ENCODE data around the gene KCTD21. TPM values are rescaled to one million over a fixed set of nuclear protein-coding genes. Genes with fewer than 3 reads are reported as not detected.

KCTD21 gene
- polyA plus RNA-seq, 4 donors = 4.1 to 6.5 (median 5.6) TPM

- FAIRE-seq (no peak), DNase-seq (no peak)
- H3K27ac ChIP-seq (ENCODE audit: low read depth in 1 of 3, low read length in 2 of 3) = no peak overlapping the region
- H3K9me3 ChIP-seq (ENCODE audit: control insufficient read depth in 2 of 2, insufficient read depth in 1 of 2, low read depth in 1 of 2, low read length in 1 of 2) = no peaks in the 10 kb centered on the region
- no peaks in the 10 kb centered on the region for H3K27me3 ChIP-seq (ENCODE audit: control insufficient read depth in 3 of 3, insufficient read depth in 3 of 3, low read length in 3 of 3)
- no peak overlapping the region for H3K4me3 ChIP-seq (ENCODE audit: low read depth in 1 of 3, low read length in 3 of 3)
- peaks cover 0 to 4% (median 0%) of the 10 kb centered on the region in 3 donors for H3K36me3 ChIP-seq (ENCODE audit: control insufficient read depth in 3 of 3, insufficient read depth in 2 of 3, low read depth in 1 of 3, low read length in 3 of 3)
- no peaks in the 10 kb centered on the region for H3K4me1 ChIP-seq (ENCODE audit: control insufficient read depth in 3 of 3, insufficient read depth in 2 of 3, low read depth in 1 of 3, low read length in 2 of 3)
Measured at GRCh38 chr11:78151804-78152203, 36.6 kb downstream of the KCTD21 start.

- H3K4me3 ChIP-seq (ENCODE audit: low read depth in 1 of 3, low read length in 3 of 3) = no peak overlapping the region
- no peak for DNase-seq
- no peaks in the 10 kb centered on the region for H3K4me1 ChIP-seq (ENCODE audit: control insufficient read depth in 3 of 3, insufficient read depth in 2 of 3, low read depth in 1 of 3, low read length in 2 of 3)
- H3K27ac ChIP-seq (ENCODE audit: low read depth in 1 of 3, low read length in 2 of 3) = no peak overlapping the region
- no peaks in the 10 kb centered on the region for H3K27me3 ChIP-seq (ENCODE audit: control insufficient read depth in 3 of 3, insufficient read depth in 3 of 3, low read length in 3 of 3)
- no peak for FAIRE-seq
- H3K9me3 ChIP-seq (ENCODE audit: control insufficient read depth in 2 of 2, insufficient read depth in 1 of 2, low read depth in 1 of 2, low read length in 1 of 2) = no peaks in the 10 kb centered on the region
- peaks cover 0 to 2% (median 0%) of the 10 kb centered on the region in 3 donors for H3K36me3 ChIP-seq (ENCODE audit: control insufficient read depth in 3 of 3, insufficient read depth in 2 of 3, low read depth in 1 of 3, low read length in 3 of 3)
Measured at GRCh38 chr11:78150754-78151153, 37.7 kb downstream of the KCTD21 start.

DNA sequence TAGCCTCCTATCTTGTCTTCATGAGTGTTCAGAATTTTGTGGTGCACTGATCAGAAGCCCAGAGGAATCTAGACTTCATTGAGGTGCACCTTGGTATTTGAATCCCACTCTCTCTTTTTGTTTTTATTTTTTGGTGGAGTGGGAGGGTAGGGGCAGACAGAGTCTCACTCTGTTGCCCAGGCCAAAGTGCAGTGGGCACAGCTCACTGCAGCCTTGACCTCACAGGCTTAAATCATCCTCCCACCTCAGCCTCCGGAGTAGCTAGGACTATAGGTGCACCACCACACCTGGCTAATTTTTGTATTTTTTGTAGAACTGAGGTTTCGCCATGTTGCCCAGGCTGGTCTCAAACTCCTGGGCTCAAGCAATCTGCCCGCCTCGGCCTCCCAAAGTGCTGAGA, 38.1 kb downstream of the KCTD21 start:
- DNase-seq (no peak), FAIRE-seq (no peak)
- Histone ChIP-seq H3K9me3 (ENCODE audit: control insufficient read depth in 2 of 2, insufficient read depth in 1 of 2, low read depth in 1 of 2, low read length in 1 of 2) (no peaks in the 10 kb centered on the region), H3K4me3 (ENCODE audit: low read depth in 1 of 3, low read length in 3 of 3) (no peak overlapping the region), H3K27me3 (ENCODE audit: control insufficient read depth in 3 of 3, insufficient read depth in 3 of 3, low read length in 3 of 3) (no peaks in the 10 kb centered on the region), H3K4me1 (ENCODE audit: control insufficient read depth in 3 of 3, insufficient read depth in 2 of 3, low read depth in 1 of 3, low read length in 2 of 3) (no peaks in the 10 kb centered on the region), H3K36me3 (ENCODE audit: control insufficient read depth in 3 of 3, insufficient read depth in 2 of 3, low read depth in 1 of 3, low read length in 3 of 3) (peaks cover 0 to 4% (median 0%) of the 10 kb centered on the region in 3 donors), H3K27ac (ENCODE audit: low read depth in 1 of 3, low read length in 2 of 3) (no peak overlapping the region)
- 86 to 96% (median 95%) methylated on average over 4 of the region's 4 CpGs for WGBS, 3 donors

GRCh38 chr11:78149646-78150045, 38.8 kb downstream of the KCTD21 start:
- Histone ChIP-seq H3K9me3 (ENCODE audit: control insufficient read depth in 2 of 2, insufficient read depth in 1 of 2, low read depth in 1 of 2, low read length in 1 of 2) (no peaks in the 10 kb centered on the region), H3K27me3 (ENCODE audit: control insufficient read depth in 3 of 3, insufficient read depth in 3 of 3, low read length in 3 of 3) (no peaks in the 10 kb centered on the region), H3K36me3 (ENCODE audit: control insufficient read depth in 3 of 3, insufficient read depth in 2 of 3, low read depth in 1 of 3, low read length in 3 of 3) (peaks cover 0 to 4% (median 0%) of the 10 kb centered on the region in 3 donors), H3K27ac (ENCODE audit: low read depth in 1 of 3, low read length in 2 of 3) (no peak overlapping the region), H3K4me3 (ENCODE audit: low read depth in 1 of 3, low read length in 3 of 3) (no peak overlapping the region), H3K4me1 (ENCODE audit: control insufficient read depth in 3 of 3, insufficient read depth in 2 of 3, low read depth in 1 of 3, low read length in 2 of 3) (no peaks in the 10 kb centered on the region)
- DNase-seq = peak in 1 of 2 donors; percentile 10
- FAIRE-seq = no peak
- WGBS, 3 donors = 17 to 39% (median 27%) methylated on average over 1 of the region's 1 CpG

DNA sequence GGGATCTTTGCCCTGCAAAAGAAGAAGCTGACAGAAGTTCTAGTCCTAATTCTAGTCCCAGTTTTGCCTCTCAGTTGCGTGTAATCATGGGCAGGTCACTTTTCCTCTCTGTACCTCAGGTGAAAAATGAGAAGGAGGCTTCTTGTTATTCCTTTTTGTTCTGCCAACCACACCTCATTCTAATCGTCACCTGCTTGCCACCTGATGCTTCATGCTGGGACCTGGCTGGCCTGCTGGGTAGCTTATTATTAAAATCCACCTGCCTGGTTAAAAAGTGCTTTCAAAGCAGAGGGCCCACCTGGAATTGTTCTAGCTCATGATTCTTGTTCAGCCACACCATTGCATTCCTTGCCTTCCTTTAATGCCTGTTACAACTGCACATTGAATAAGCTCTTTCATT, 40.6 kb downstream of the KCTD21 start:
- DNase-seq (no peak), FAIRE-seq (no peak)
- WGBS, 3 donors = 66 to 88% (median 68%) methylated on average over 2 of the region's 2 CpGs
- H3K4me1 ChIP-seq (ENCODE audit: control insufficient read depth in 3 of 3, insufficient read depth in 2 of 3, low read depth in 1 of 3, low read length in 2 of 3) = no peaks in the 10 kb centered on the region
- H3K27ac ChIP-seq (ENCODE audit: low read depth in 1 of 3, low read length in 2 of 3) = no peak overlapping the region
- H3K9me3 ChIP-seq (ENCODE audit: control insufficient read depth in 2 of 2, insufficient read depth in 1 of 2, low read depth in 1 of 2, low read length in 1 of 2) = no peaks in the 10 kb centered on the region
- H3K36me3 ChIP-seq (ENCODE audit: control insufficient read depth in 3 of 3, insufficient read depth in 2 of 3, low read depth in 1 of 3, low read length in 3 of 3) = peaks cover 0 to 4% (median 0%) of the 10 kb centered on the region in 3 donors
- no peaks in the 10 kb centered on the region for H3K27me3 ChIP-seq (ENCODE audit: control insufficient read depth in 3 of 3, insufficient read depth in 3 of 3, low read length in 3 of 3)
- no peak overlapping the region for H3K4me3 ChIP-seq (ENCODE audit: low read depth in 1 of 3, low read length in 3 of 3)

DNA sequence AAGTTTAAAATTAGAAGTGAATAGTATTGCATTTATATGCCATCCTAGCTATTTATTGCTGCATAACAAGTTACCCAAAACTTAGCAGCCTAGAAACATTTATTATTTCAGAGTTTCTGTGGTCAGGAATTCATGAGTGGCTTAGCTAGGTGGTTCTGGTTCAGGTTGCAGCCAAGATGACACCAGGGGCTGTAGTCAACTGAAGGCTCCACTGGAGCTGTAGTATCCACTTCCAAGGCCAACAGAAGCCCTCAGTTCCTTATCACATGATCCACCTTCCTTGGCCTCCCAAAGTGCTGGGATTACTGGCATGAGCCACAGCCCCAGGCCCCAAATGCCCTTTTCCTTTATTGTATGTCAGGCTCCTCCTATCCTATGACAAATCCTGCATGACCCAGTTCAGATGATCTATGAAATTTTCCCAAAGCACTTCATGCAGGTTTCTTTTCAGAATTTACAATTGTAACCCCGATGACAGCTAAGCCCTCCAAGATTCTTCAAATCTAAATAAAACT, 42.9 kb downstream of the KCTD21 start:
- DNase-seq (no peak), FAIRE-seq (no peak)
- peaks cover 0 to 4% (median 0%) of the 10 kb centered on the region in 3 donors for H3K36me3 ChIP-seq (ENCODE audit: control insufficient read depth in 3 of 3, insufficient read depth in 2 of 3, low read depth in 1 of 3, low read length in 3 of 3)
- 80 to 93% (median 91%) methylated on average over 1 of the region's 1 CpG for WGBS, 3 donors
- no peaks in the 10 kb centered on the region for H3K27me3 ChIP-seq (ENCODE audit: control insufficient read depth in 3 of 3, insufficient read depth in 3 of 3, low read length in 3 of 3)
- H3K4me3 ChIP-seq (ENCODE audit: low read depth in 1 of 3, low read length in 3 of 3) = no peak overlapping the region
- no peaks in the 10 kb centered on the region for H3K9me3 ChIP-seq (ENCODE audit: control insufficient read depth in 2 of 2, insufficient read depth in 1 of 2, low read depth in 1 of 2, low read length in 1 of 2)
- H3K4me1 ChIP-seq (ENCODE audit: control insufficient read depth in 3 of 3, insufficient read depth in 2 of 3, low read depth in 1 of 3, low read length in 2 of 3) = no peaks in the 10 kb centered on the region
- H3K27ac ChIP-seq (ENCODE audit: low read depth in 1 of 3, low read length in 2 of 3) = no peak overlapping the region

DNA sequence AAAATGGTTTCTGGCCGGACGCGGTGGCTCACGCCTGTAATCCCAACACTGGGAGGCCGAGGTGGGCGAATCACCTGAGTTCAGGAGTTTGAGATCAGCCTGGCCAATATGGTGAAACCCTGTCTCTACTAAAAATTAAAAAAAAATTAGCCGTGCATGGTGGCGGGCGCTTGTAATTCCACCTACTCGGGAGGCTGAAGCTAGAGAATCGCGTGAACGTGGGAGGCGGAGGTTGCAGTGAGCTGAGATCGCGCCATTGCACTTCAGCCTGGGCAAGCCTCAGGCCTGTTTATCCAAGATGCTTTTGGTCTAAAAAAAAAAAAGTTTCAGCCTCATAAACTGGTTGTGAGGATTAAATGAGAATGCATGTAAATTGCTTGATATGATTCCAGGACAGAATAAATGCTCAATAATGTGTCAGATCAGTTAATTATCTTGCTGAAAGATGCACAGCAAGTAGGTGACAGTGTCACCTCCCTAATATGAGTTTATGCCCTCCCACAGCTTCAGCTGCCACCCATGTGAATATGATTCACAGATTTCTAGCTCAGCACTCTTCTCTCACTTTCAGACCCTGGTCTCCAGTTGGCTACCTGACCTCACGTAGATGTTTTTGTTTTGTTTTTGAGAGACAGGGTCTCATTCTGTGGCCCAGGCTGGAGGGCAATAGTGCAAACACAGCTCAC, 47.9 kb downstream of the KCTD21 start:
- no peak for DNase-seq
- no peak for FAIRE-seq
- no peaks in the 10 kb centered on the region for H3K9me3 ChIP-seq (ENCODE audit: control insufficient read depth in 2 of 2, insufficient read depth in 1 of 2, low read depth in 1 of 2, low read length in 1 of 2)
- peaks cover 3 to 5% (median 4%) of the 10 kb centered on the region in 3 donors for H3K4me1 ChIP-seq (ENCODE audit: control insufficient read depth in 3 of 3, insufficient read depth in 2 of 3, low read depth in 1 of 3, low read length in 2 of 3)
- peak overlapping the region in 1 of 3 donors; percentile 88 for H3K4me3 ChIP-seq (ENCODE audit: low read depth in 1 of 3, low read length in 3 of 3)
- peaks cover 0 to 9% (median 0%) of the 10 kb centered on the region in 3 donors for H3K36me3 ChIP-seq (ENCODE audit: control insufficient read depth in 3 of 3, insufficient read depth in 2 of 3, low read depth in 1 of 3, low read length in 3 of 3)
- 62 to 85% (median 75%) methylated on average over 17 of the region's 17 CpGs for WGBS, 3 donors
- H3K27ac ChIP-seq (ENCODE audit: low read depth in 1 of 3, low read length in 2 of 3) = no peak overlapping the region
- no peaks in the 10 kb centered on the region for H3K27me3 ChIP-seq (ENCODE audit: control insufficient read depth in 3 of 3, insufficient read depth in 3 of 3, low read length in 3 of 3)

DNA sequence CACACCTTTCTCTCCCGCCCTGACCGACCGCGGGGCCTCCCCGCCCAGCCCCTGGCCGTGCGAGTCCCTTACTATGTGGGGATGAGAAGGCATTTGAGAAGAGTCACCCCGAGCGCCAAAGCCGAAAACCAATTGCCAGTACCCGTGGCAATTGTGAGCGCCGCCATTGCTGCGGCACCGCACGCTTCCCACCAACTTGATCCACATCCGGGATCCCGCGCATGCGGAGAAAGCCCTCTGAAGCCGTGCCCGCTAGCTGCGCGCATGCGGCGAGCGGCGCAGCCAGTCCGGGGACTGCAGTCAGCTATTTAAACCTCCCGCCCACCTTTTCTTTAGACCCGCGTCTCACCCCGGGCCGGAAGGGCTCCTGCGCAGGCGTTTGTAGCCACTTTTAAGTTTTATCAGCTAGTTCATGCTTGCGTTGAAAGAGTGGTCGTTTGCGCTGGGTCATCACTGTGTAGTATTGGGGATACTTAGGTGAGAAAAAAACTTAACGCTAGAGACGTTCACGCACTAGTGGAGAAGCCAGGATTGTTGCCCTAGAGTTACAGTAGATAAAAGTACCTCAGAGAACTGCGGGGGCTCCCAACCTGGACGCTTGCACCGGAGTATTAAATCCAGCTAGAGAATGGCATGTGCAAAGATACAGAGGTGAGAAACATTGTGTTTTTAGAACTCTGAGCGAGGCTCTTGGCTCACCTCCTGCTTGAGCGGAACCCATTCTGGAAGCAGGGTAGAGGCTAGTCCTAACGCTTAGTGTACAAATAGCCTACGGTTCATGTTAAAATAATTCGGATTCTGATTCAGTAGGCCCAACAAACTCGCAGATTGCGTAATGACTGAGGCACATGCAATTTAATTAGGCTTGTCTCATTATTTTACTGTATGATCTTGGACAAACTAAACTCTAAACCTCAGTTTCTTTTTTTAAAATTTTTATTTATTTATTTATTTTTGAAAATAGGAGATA, 48.7 kb downstream of the KCTD21 start, which contains the start of gene ALG8:
TSS of gene ALG8 (minus strand) at position 205 of the 970 bp plus-strand sequence. CDS start at position 167, 38 bp downstream.
- WGBS, 3 donors = 2 to 6% (median 3%) methylated on average over 51 to 52 of the region's 52 CpGs
- FAIRE-seq = no peak

More for the DNA sequence above, 48.7 kb downstream of the KCTD21 start, which contains the start of gene ALG8:
- Histone ChIP-seq H3K27ac (ENCODE audit: low read depth in 1 of 3, low read length in 2 of 3) (peak within 1 kb of the TSS; percentile 61 to 85 (median 74)), H3K9me3 (ENCODE audit: control insufficient read depth in 2 of 2, insufficient read depth in 1 of 2, low read depth in 1 of 2, low read length in 1 of 2) (no peaks in the 10 kb centered on the region), H3K36me3 (ENCODE audit: control insufficient read depth in 3 of 3, insufficient read depth in 2 of 3, low read depth in 1 of 3, low read length in 3 of 3) (peaks cover 0 to 12% (median 0%) of the 10 kb centered on the region in 3 donors), H3K27me3 (ENCODE audit: control insufficient read depth in 3 of 3, insufficient read depth in 3 of 3, low read length in 3 of 3) (no peaks in the 10 kb centered on the region), H3K4me3 (ENCODE audit: low read depth in 1 of 3, low read length in 3 of 3) (peak within 1 kb of the TSS; percentile 59 to 88 (median 75)), H3K4me1 (ENCODE audit: control insufficient read depth in 3 of 3, insufficient read depth in 2 of 3, low read depth in 1 of 3, low read length in 2 of 3) (peaks cover 3 to 5% (median 4%) of the 10 kb centered on the region in 3 donors)
- peak; percentile 94 to 99 for DNase-seq

All from small intestine (tissue), 7 donors.